NT2/D1 (cell line): Measurements from ENCODE around the gene IFNL3.

Experiments used
- DNase-seq: peaks from one replicate; pipeline ENCODE4 v3.0.0-alpha.2; 2011; ENCODE audit warnings: low read depth, low spot score
- H3K27me3 ChIP-seq: 2 replicates; pipeline ENCODE4 v1.6.0; 2011; ENCODE audit warnings: mild to moderate bottlenecking; ENCODE audit not compliant: insufficient read length, insufficient read depth
- H3K36me3 ChIP-seq: 2 replicates; pipeline ENCODE4 v1.6.1; 2011; ENCODE audit warnings: mild to moderate bottlenecking, low read length, mixed read lengths; ENCODE audit not compliant: insufficient read depth, insufficient read length
- H3K4me1 ChIP-seq: 2 replicates; pipeline ENCODE4 v1.5.1; 2011; ENCODE audit not compliant: insufficient read depth, insufficient read length
- H3K4me3 ChIP-seq: 2 replicates; pipeline ENCODE4 v1.5.1; 2011; ENCODE audit warnings: low read depth; ENCODE audit not compliant: insufficient read length
- H3K9ac ChIP-seq: 2 replicates; pipeline ENCODE4 v1.6.0; 2011; ENCODE audit warnings: low read depth; ENCODE audit not compliant: insufficient read length
- H3K9me3 ChIP-seq: 2 replicates; pipeline ENCODE4 v1.5.1; 2011; ENCODE audit warnings: mild to moderate bottlenecking, low read length; ENCODE audit not compliant: insufficient read depth
- SUZ12 ChIP-seq: IDR thresholded peaks from 2 replicates; pipeline ENCODE4 v1.6.1; 2011; ENCODE audit not compliant: insufficient read length, insufficient read depth; ENCODE audit errors: extremely low read depth
- YY1 ChIP-seq: IDR thresholded peaks from 2 replicates; pipeline ENCODE4 v1.6.1; 2011; ENCODE audit not compliant: insufficient read length, insufficient read depth
- ZNF274 ChIP-seq: IDR thresholded peaks from 2 replicates; pipeline ENCODE4 v1.6.1; 2011; ENCODE audit warnings: mild to moderate bottlenecking, low read depth, low read length

The IFNL3 gene

DNA sequence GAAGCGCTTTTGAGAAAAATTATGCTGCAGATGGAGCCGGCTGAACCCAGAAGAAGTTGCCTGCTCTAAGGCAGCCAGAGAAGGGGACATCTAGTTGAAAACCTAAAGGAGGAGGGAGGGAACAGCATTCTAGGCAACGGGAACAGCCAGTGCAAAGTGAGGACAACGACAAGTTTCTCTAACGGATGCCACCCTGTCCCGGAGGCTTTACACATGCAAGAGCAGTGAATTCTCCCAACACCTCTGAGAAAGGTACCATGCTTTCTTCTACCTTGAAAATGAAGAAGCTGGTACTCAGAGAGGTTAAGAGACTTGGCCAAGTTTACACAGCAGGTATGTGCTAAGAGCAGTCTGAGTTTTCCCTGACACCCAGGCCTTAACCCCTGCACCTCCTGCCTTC, 5.9 kb downstream of the IFNL3 start:
- Histone ChIP-seq H3K27me3 (peaks cover 4% of the 10 kb centered on the region), H3K9ac (no peak overlapping the region), H3K4me3 (no peak overlapping the region), H3K4me1 (peaks cover 8% of the 10 kb centered on the region), H3K9me3 (no peaks in the 10 kb centered on the region), H3K36me3 (no peaks in the 10 kb centered on the region)
- no peak for TF ChIP-seq SUZ12
- TF ChIP-seq ZNF274 = no peak
- no peak for TF ChIP-seq YY1
- no peak for DNase-seq

- no peak overlapping the region for H3K9ac ChIP-seq
- TF ChIP-seq SUZ12 = no peak
- no peak for TF ChIP-seq ZNF274
- TF ChIP-seq YY1 = no peak
- no peak overlapping the region for H3K4me3 ChIP-seq
Observed at GRCh38 chr19:39238209-39238608, 6.6 kb downstream of the IFNL3 start.

DNA sequence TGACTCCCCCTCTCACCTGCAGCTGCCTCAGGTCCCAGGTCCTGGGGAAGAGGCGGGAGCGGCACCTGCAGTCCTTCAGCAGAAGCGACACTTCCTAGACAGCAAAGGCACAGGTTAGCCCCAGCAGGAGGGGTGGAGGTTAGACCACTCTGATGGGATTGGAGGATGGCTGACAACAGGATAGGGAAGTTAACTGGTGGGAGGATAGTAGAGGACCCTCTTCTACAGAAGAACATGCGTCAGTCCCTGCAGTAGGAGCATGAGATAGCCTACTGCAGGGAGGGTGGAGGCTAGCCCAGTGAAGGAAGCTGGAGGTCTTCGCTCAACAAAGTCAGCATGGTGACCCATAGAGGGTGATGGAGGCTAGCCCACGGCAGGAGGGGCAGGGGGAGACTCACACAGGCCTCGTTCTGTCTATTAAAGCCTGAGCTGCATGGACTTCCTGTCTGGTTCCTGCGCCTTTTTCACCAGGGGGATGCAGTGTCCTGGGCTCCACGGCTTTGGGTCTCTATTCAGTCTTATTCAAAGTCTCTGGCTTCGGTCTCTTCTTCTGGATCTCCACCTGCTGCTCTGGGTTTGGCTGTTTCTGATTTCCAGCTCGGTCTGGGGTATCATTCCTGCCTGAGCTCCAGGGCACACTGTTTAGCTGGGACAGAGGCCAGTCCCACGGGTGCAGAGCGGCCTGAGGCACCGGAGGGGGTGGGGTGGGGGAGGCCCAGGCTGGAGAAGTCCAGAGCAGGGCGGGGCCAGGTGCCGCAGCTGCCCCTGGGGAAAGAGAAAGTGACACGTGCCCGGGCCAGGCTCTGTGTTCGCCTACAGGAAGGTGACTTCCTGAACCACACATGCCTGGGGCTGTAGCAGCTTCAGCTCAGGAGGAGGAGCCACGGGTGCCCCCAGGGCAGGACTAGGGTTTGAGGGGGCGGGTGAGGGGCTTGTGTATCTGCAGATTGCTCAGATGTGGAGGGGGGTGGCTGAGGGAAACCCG, 7.3 kb downstream of the IFNL3 start:
- no peak for DNase-seq
- Histone ChIP-seq H3K4me1 (peaks cover 8% of the 10 kb centered on the region), H3K27me3 (peaks cover 4% of the 10 kb centered on the region), H3K9ac (no peak overlapping the region), H3K9me3 (no peaks in the 10 kb centered on the region), H3K4me3 (no peak overlapping the region), H3K36me3 (no peaks in the 10 kb centered on the region)
- no peak for TF ChIP-seq YY1
- TF ChIP-seq SUZ12 = no peak
- TF ChIP-seq ZNF274 = no peak

More at GRCh38 chr19:39238209-39238608, 6.6 kb downstream of the IFNL3 start:
- H3K36me3 ChIP-seq = no peaks in the 10 kb centered on the region
- no peak for DNase-seq
- H3K27me3 ChIP-seq = peaks cover 4% of the 10 kb centered on the region
- H3K4me1 ChIP-seq = peaks cover 8% of the 10 kb centered on the region
- H3K9me3 ChIP-seq = no peaks in the 10 kb centered on the region

- no peaks in the 10 kb centered on the region for H3K9me3 ChIP-seq
- no peak overlapping the region for H3K4me3 ChIP-seq
- no peaks in the 10 kb centered on the region for H3K36me3 ChIP-seq
- no peak overlapping the region for H3K9ac ChIP-seq
- no peak for DNase-seq
- TF ChIP-seq SUZ12 (no peak), YY1 (no peak), ZNF274 (no peak)
- peaks cover 4% of the 10 kb centered on the region for H3K27me3 ChIP-seq
- peaks cover 8% of the 10 kb centered on the region for H3K4me1 ChIP-seq
Observed at GRCh38 chr19:39236527-39236926, 8.3 kb downstream of the IFNL3 start.

GRCh38 chr19:39232708-39233107, 12.1 kb downstream of the IFNL3 start:
- no peak for DNase-seq
- H3K4me1 ChIP-seq = peaks cover 4% of the 10 kb centered on the region
- no peak overlapping the region for H3K4me3 ChIP-seq
- TF ChIP-seq SUZ12 (no peak), YY1 (no peak), ZNF274 (no peak)
- no peak overlapping the region for H3K9ac ChIP-seq
- no peaks in the 10 kb centered on the region for H3K9me3 ChIP-seq
- H3K27me3 ChIP-seq = peaks cover 6% of the 10 kb centered on the region
- no peaks in the 10 kb centered on the region for H3K36me3 ChIP-seq

DNA sequence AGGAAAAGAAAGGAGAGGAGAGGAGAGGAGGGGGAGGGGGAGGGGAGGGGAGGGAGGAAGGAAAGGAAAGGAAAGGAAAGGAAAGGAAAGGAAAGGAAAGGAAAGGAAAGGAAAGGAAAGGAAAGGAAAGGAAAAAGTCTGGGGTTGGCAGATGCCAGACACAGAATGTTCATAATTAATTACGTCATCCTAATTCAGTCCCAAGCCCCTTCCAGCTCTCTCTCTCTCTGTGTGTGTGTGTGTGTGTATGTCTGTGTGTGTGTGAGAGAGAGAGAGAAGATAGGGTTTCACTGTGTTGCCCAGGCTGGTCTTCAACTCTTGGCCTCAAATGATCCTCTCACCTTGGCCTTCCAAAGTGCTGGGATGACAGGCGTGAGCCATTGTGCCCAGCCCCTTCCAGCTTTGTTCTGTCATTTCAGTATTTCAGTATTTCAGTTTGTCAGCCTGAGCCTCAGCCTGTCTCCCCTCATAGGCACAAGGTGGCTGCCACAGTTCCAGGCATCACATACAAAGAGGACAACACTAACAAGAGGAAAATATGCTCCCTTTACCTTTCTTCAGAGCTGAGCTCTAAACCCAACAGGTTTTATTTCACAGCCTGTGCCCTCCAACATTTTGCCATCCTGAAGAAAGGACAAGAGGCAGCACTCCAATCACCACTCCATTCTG, 14.6 kb downstream of the IFNL3 start:
- Histone ChIP-seq H3K4me1 (no peaks in the 10 kb centered on the region), H3K9ac (no peak overlapping the region), H3K4me3 (no peak overlapping the region), H3K27me3 (peaks cover 6% of the 10 kb centered on the region), H3K9me3 (no peaks in the 10 kb centered on the region), H3K36me3 (no peaks in the 10 kb centered on the region)
- DNase-seq = no peak
- no peak for TF ChIP-seq SUZ12
- TF ChIP-seq ZNF274 = no peak
- no peak for TF ChIP-seq YY1

DNA sequence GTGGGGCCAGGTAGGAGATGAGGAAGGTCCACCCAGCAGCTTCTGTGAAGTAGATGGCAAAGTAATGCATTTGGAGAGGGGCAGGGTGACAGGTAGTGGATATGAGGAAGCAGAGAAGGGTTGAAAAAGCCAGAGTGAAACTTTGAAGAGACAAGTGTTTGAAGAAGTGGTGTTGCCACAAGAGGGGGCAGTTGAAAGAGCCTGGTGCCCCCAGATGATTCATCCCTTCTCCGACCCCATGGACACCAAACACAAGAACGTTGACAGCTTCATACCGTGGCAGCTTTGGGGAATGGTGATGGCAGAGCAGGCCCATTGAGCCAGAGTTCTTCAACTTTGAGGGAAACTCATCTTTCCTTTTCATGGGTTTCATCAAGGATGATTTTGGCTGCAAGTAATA, 19.9 kb downstream of the IFNL3 start:
- no peaks in the 10 kb centered on the region for H3K36me3 ChIP-seq
- H3K9me3 ChIP-seq = no peaks in the 10 kb centered on the region
- H3K4me1 ChIP-seq = no peaks in the 10 kb centered on the region
- no peak for TF ChIP-seq YY1
- TF ChIP-seq SUZ12 = no peak
- no peak for TF ChIP-seq ZNF274
- no peak for DNase-seq
- no peak overlapping the region for H3K9ac ChIP-seq
- H3K4me3 ChIP-seq = no peak overlapping the region
- H3K27me3 ChIP-seq = peaks cover 14% of the 10 kb centered on the region
